Right cardiac atrium (tissue), 5 donors: ENCODE results near the gene SIGLEC14. TPM values are rescaled to one million over a fixed set of nuclear protein-coding genes. Genes with fewer than 3 reads are reported as not detected.

Experiments
- ATAC-seq, 2 donors: fragments of 200-7000 bp; cut with Tn5 transposase; one replicate each; pipeline versions ENCODE4 v1.8.0 to v1.9.1; 2020; ENCODE audit warnings: moderate library complexity in 2 of 2, mild to moderate bottlenecking in 1 of 2
- DNase-seq, 3 donors: peaks; one replicate each; pipeline ENCODE4 v3.0.0-alpha.2; 2020
- H3K27ac ChIP-seq: one replicate; pipeline ENCODE4 v1.5.1; 2013; ENCODE audit warnings: mild to moderate bottlenecking, low read length, control low read depth, moderate library complexity
- H3K27me3 ChIP-seq: one replicate; pipeline ENCODE4 v1.6.1; 2013; ENCODE audit not compliant: control insufficient read depth, insufficient read depth
- H3K4me1 ChIP-seq: one replicate; pipeline ENCODE4 v1.6.1; 2013; ENCODE audit warnings: low read length; ENCODE audit not compliant: control insufficient read depth, insufficient read depth
- H3K4me3 ChIP-seq: one replicate; pipeline ENCODE4 v1.5.1; 2013; ENCODE audit warnings: low read length, control low read depth
- H3K9me3 ChIP-seq: one replicate; pipeline ENCODE4 v1.6.1; 2013; ENCODE audit warnings: low read length; ENCODE audit not compliant: control insufficient read depth
- WGBS: extraction: QIAGEN DNeasy Blood & Tissue Kit; methylation state at CpG from one replicate; pipeline ENCODE4 v1.1.7; 2013; 5-methylcytosine and 5-hydroxymethylcytosine counted together
- intact Hi-C, 4 donors: fragments of 100-400 bp; cut with DNase I; formaldehyde crosslinking; loops; one replicate each; pipeline versions ENCODE4 v1.11.0 to v1.14.0; 2022 to 2023
- microRNA-seq, 2 donors: library from miRNA; unstranded; fragments of <30 nt; microRNA quantifications; one replicate each; pipeline ENCODE4 v1.2.0, GENCODE V29; 2020 to 2021
- polyA plus RNA-seq: library from polyadenylated mRNA; stranded (reverse); fragments of 200-250 nt; gene quantifications from one replicate; pipeline ENCODE4 v1.2.3, GENCODE V29; 2013
- total RNA-seq, 4 donors: library from RNA; stranded (reverse); fragmentation: NEBNext Ultra II Directional; extraction: Animal tissue kit (Norgen Biotek cat#: 25700); gene quantifications; one replicate each; pipeline ENCODE4 v1.2.1, GENCODE V29; 2021
- donor health status: healthy with polysubstance abuse.
- donor health status: DM: no; HTN: yes; CAD: no.
- donor health status: DM: no; HTN: no; CAD: no.
- donor health status: DM: no; HTN: yes; CAD: no; lungs with severe emphysema.
- donor health status: DM: yes; HTN: yes; CAD: no.

SIGLEC14 gene
- total and polyA plus RNA-seq, 5 donors: 0.75 to 5.5 (median 3.7) TPM

GRCh38 chr19:51593138-51593890 is 53.3 kb downstream of the SIGLEC14 start:
- Histone ChIP-seq H3K9me3 (no peaks in the 10 kb centered on the region), H3K4me1 (peaks cover 3% of the 10 kb centered on the region), H3K4me3 (peak overlapping the region; percentile 63), H3K27ac (no peak overlapping the region), H3K27me3 (no peaks in the 10 kb centered on the region)
- intact Hi-C loops: no loop called here
- WGBS: 29% methylated on average over 10 of the region's 10 CpGs
- ATAC-seq (no peak), DNase-seq (no peak)

Small RNA genes lying within 50 kb of the gene (microRNA-seq; reads per million reads assigned to microRNA genes)
- 4,074 to 8,630 reads per million in 2 donors for gene MIR125A
- gene MIR99B: 4,300 to 10,926 reads per million in 2 donors
- gene MIRLET7E: 5,943 to 10,734 reads per million in 2 donors

Other genes starting within 250 kb of the SIGLEC14 start
- gene SIGLEC10, start 229.2 kb downstream of the SIGLEC14 start, total RNA-seq: 1 to 10 TPM in 3 of 4 donors, under 1 TPM in 1; 0.62 to 6.5 (median 2.7) TPM
- 0.77 TPM for gene SIGLEC10, start 229.2 kb downstream of the SIGLEC14 start, polyA plus RNA-seq
- gene SIGLEC8, start 188.4 kb downstream of the SIGLEC14 start, total RNA-seq: not detected
- gene SIGLEC8, start 188.4 kb downstream of the SIGLEC14 start, polyA plus RNA-seq: not detected
- not detected for gene CEACAM18, start 168.3 kb downstream of the SIGLEC14 start, total RNA-seq
- not detected for gene CEACAM18, start 168.3 kb downstream of the SIGLEC14 start, polyA plus RNA-seq
- under 1 TPM in 1 of 4 donors, not detected in 3; 0.36 TPM for gene SIGLEC12, start 145.0 kb downstream of the SIGLEC14 start, total RNA-seq
- gene SIGLEC12, start 145.0 kb downstream of the SIGLEC14 start, polyA plus RNA-seq: 0.05 TPM
- gene SIGLEC6, start 115.2 kb downstream of the SIGLEC14 start, total RNA-seq: under 1 TPM in 3 of 4 donors, not detected in 1; 0.25 to 0.37 (median 0.35) TPM
- gene SIGLEC6, start 115.2 kb downstream of the SIGLEC14 start, polyA plus RNA-seq: not detected
- 10 to 100 TPM in 2 of 4 donors, 1 to 10 TPM in 2; 8.7 to 12.4 (median 10.1) TPM for gene ZNF175, start 75.5 kb downstream of the SIGLEC14 start, total RNA-seq
- gene ZNF175, start 75.5 kb downstream of the SIGLEC14 start, polyA plus RNA-seq: 3.3 TPM
- 1 to 10 TPM in 1 of 4 donors, under 1 TPM in 2, not detected in 1; 0.20 to 1.2 (median 0.88) TPM for gene SIGLEC5, start 16.4 kb downstream of the SIGLEC14 start, total RNA-seq
- not detected for gene SIGLEC5, start 16.4 kb downstream of the SIGLEC14 start, polyA plus RNA-seq
- gene SPACA6, start 46.5 kb upstream of the SIGLEC14 start, total RNA-seq: 10 to 100 TPM; 15.4 to 25.7 (median 17.2) TPM
- gene SPACA6, start 46.5 kb upstream of the SIGLEC14 start, polyA plus RNA-seq: 15.0 TPM
- gene HAS1, start 77.2 kb upstream of the SIGLEC14 start, total RNA-seq: 1 to 10 TPM in 3 of 4 donors, under 1 TPM in 1; 0.40 to 1.2 (median 1.1) TPM
- gene HAS1, start 77.2 kb upstream of the SIGLEC14 start, polyA plus RNA-seq: 1.7 TPM
- 10 to 100 TPM in 1 of 4 donors, 1 to 10 TPM in 3; 3.6 to 15.1 (median 7.0) TPM for gene FPR1, start 105.1 kb upstream of the SIGLEC14 start, total RNA-seq
- gene FPR1, start 105.1 kb upstream of the SIGLEC14 start, polyA plus RNA-seq: 0.97 TPM
- gene FPR2, start 114.4 kb upstream of the SIGLEC14 start, total RNA-seq: 1 to 10 TPM in 2 of 4 donors, under 1 TPM in 2; 0.42 to 1.4 (median 1.0) TPM
- 0.09 TPM for gene FPR2, start 114.4 kb upstream of the SIGLEC14 start, polyA plus RNA-seq
- 10 to 100 TPM in 1 of 4 donors, 1 to 10 TPM in 3; 4.2 to 11.8 (median 7.8) TPM for gene FPR3, start 148.3 kb upstream of the SIGLEC14 start, total RNA-seq
- gene FPR3, start 148.3 kb upstream of the SIGLEC14 start, polyA plus RNA-seq: 1.6 TPM
- gene ZNF577, start 241.1 kb upstream of the SIGLEC14 start, total RNA-seq: 10 to 100 TPM in 3 of 4 donors, 1 to 10 TPM in 1; 8.4 to 14.2 (median 10.5) TPM
- 9.3 TPM for gene ZNF577, start 241.1 kb upstream of the SIGLEC14 start, polyA plus RNA-seq